Measurements from ENCODE around the gene CCDC83.

CCDC83 gene

DNA sequence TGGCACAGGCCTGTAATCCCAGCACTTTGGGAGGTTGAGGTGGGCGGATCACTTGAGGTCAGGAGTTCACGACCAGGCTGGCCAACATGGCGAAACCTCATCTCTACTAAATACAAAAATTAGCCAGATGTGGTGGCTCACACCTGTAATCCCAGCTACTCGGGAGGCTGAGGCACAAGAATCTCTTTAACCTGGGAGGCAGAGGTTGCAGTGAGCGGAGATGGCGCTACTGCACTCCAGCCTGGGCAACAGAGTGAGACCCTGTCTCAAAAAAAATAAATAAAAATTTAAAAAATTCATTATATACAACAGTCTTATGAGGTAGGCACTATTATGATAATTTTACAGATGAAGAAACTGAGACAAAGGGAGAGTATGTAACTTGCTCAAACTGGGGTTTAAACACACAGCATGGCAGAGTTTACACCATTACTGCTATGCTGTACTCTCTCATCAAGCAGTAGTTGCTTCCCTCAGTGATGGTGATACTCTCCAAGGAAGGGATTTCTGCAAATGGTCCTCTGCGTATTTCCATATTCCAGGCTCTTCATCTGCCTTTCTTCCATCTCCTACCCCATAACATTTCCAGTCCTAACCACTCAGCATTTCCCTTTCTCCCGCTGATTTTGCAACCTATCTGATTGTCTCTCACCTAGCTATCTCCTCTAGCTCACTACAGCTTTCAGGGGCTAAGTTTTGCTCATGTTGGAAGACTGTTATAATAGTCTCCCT is 95.3 kb downstream of the CCDC83 start:
- TF ChIP-seq, protein P1, sequence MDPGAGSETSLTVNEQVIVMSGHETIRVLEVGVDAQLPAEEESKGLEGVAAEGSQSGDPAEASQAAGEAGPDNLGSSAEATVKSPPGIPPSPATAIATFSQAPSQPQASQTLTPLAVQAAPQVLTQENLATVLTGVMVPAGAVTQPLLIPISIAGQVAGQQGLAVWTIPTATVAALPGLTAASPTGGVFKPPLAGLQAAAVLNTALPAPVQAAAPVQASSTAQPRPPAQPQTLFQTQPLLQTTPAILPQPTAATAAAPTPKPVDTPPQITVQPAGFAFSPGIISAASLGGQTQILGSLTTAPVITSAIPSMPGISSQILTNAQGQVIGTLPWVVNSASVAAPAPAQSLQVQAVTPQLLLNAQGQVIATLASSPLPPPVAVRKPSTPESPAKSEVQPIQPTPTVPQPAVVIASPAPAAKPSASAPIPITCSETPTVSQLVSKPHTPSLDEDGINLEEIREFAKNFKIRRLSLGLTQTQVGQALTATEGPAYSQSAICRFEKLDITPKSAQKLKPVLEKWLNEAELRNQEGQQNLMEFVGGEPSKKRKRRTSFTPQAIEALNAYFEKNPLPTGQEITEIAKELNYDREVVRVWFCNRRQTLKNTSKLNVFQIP (CRISPR knock-in tag; IDR thresholded peaks at IDR 0.05; ENCODE audit: borderline replicate concordance, low read depth): no peak
- TF ChIP-seq, protein P2, sequence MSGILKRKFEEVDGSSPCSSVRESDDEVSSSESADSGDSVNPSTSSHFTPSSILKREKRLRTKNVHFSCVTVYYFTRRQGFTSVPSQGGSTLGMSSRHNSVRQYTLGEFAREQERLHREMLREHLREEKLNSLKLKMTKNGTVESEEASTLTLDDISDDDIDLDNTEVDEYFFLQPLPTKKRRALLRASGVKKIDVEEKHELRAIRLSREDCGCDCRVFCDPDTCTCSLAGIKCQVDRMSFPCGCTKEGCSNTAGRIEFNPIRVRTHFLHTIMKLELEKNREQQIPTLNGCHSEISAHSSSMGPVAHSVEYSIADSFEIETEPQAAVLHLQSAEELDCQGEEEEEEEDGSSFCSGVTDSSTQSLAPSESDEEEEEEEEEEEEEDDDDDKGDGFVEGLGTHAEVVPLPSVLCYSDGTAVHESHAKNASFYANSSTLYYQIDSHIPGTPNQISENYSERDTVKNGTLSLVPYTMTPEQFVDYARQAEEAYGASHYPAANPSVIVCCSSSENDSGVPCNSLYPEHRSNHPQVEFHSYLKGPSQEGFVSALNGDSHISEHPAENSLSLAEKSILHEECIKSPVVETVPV (CRISPR knock-in tag; IDR thresholded peaks at IDR 0.05): no peak
- TF ChIP-seq ARNTL (CRISPR knock-in tag; IDR thresholded peaks at IDR 0.05; ENCODE audit: borderline replicate concordance, low read depth) (no peak), BACH2 (CRISPR knock-in tag; IDR thresholded peaks at IDR 0.05; ENCODE audit: borderline replicate concordance) (no peak), CSDC2 (CRISPR knock-in tag; IDR thresholded peaks at IDR 0.05) (no peak), PPARA (CRISPR knock-in tag; IDR thresholded peaks at IDR 0.05; ENCODE audit: borderline replicate concordance) (no peak), ZC3H10 (CRISPR knock-in tag; IDR thresholded peaks at IDR 0.05) (no peak), GLIS3 (CRISPR knock-in tag; IDR thresholded peaks at IDR 0.05) (no peak), OSR1 (CRISPR knock-in tag; IDR thresholded peaks at IDR 0.05) (no peak), RARB (CRISPR knock-in tag; IDR thresholded peaks at IDR 0.05) (no peak), ZFP3 (CRISPR knock-in tag; IDR thresholded peaks at IDR 0.05) (no peak), ZFP30 (CRISPR knock-in tag; IDR thresholded peaks at IDR 0.05) (no peak), SNAI2 (CRISPR knock-in tag; IDR thresholded peaks at IDR 0.05) (no peak), ZNF565 (CRISPR knock-in tag; conservative IDR thresholded peaks at IDR 0.05; ENCODE audit: low read depth) (no peak), ISL1 (CRISPR knock-in tag; IDR thresholded peaks at IDR 0.05) (no peak)
- TF ChIP-seq, protein P3, sequence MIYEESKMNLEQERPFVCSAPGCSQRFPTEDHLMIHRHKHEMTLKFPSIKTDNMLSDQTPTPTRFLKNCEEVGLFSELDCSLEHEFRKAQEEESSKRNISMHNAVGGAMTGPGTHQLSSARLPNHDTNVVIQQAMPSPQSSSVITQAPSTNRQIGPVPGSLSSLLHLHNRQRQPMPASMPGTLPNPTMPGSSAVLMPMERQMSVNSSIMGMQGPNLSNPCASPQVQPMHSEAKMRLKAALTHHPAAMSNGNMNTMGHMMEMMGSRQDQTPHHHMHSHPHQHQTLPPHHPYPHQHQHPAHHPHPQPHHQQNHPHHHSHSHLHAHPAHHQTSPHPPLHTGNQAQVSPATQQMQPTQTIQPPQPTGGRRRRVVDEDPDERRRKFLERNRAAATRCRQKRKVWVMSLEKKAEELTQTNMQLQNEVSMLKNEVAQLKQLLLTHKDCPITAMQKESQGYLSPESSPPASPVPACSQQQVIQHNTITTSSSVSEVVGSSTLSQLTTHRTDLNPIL (CRISPR knock-in tag; IDR thresholded peaks at IDR 0.05; ENCODE audit: low read depth): no peak
- TF ChIP-seq, protein P4, sequence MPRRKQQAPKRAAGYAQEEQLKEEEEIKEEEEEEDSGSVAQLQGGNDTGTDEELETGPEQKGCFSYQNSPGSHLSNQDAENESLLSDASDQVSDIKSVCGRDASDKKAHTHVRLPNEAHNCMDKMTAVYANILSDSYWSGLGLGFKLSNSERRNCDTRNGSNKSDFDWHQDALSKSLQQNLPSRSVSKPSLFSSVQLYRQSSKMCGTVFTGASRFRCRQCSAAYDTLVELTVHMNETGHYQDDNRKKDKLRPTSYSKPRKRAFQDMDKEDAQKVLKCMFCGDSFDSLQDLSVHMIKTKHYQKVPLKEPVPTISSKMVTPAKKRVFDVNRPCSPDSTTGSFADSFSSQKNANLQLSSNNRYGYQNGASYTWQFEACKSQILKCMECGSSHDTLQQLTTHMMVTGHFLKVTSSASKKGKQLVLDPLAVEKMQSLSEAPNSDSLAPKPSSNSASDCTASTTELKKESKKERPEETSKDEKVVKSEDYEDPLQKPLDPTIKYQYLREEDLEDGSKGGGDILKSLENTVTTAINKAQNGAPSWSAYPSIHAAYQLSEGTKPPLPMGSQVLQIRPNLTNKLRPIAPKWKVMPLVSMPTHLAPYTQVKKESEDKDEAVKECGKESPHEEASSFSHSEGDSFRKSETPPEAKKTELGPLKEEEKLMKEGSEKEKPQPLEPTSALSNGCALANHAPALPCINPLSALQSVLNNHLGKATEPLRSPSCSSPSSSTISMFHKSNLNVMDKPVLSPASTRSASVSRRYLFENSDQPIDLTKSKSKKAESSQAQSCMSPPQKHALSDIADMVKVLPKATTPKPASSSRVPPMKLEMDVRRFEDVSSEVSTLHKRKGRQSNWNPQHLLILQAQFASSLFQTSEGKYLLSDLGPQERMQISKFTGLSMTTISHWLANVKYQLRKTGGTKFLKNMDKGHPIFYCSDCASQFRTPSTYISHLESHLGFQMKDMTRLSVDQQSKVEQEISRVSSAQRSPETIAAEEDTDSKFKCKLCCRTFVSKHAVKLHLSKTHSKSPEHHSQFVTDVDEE (CRISPR knock-in tag; IDR thresholded peaks at IDR 0.05): no peak
- ATAC-seq: no peak; the same call in 2 of the 3 replicates

DNA sequence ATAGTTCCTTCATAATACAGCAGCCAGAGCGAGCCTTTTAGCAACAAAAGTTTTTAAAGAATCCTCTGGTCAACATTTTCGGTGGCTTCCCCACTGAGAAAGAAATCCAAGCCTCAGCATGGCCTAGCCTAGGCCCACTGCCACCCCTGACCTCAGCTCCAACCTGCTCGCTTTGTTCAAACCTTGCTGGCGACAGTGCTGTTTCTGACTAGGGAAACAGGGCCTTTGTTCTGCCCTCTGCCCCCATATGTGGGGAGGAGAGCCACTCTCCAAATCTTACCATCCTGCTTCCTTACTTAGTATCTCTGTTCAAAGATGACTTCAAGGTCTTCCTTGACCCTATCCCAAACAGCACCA is 95.8 kb downstream of the CCDC83 start:
- ATAC-seq: no peak; the same call in 2 of the 3 replicates
- no peak for TF ChIP-seq ZNF8 (CRISPR knock-in tag; IDR thresholded peaks at IDR 0.05)
- no peak for TF ChIP-seq ZC3H10 (CRISPR knock-in tag; IDR thresholded peaks at IDR 0.05)
- TF ChIP-seq ZNF565 (CRISPR knock-in tag; conservative IDR thresholded peaks at IDR 0.05; ENCODE audit: low read depth): no peak
- TF ChIP-seq, protein P2 (CRISPR knock-in tag; IDR thresholded peaks at IDR 0.05): no peak
- no peak for TF ChIP-seq ZNF70 (CRISPR knock-in tag; IDR thresholded peaks at IDR 0.05)
- TF ChIP-seq SNAI2 (CRISPR knock-in tag; IDR thresholded peaks at IDR 0.05): no peak
- TF ChIP-seq ZFP3 (CRISPR knock-in tag; IDR thresholded peaks at IDR 0.05): no peak
- no peak for TF ChIP-seq RARB (CRISPR knock-in tag; IDR thresholded peaks at IDR 0.05)
- TF ChIP-seq TOX (CRISPR knock-in tag; IDR thresholded peaks at IDR 0.05; ENCODE audit: borderline replicate concordance): no peak
- TF ChIP-seq, protein P4 (CRISPR knock-in tag; IDR thresholded peaks at IDR 0.05): no peak
- no peak for TF ChIP-seq OSR1 (CRISPR knock-in tag; IDR thresholded peaks at IDR 0.05)
- TF ChIP-seq GLIS3 (CRISPR knock-in tag; IDR thresholded peaks at IDR 0.05): no peak
- TF ChIP-seq, protein P5, sequence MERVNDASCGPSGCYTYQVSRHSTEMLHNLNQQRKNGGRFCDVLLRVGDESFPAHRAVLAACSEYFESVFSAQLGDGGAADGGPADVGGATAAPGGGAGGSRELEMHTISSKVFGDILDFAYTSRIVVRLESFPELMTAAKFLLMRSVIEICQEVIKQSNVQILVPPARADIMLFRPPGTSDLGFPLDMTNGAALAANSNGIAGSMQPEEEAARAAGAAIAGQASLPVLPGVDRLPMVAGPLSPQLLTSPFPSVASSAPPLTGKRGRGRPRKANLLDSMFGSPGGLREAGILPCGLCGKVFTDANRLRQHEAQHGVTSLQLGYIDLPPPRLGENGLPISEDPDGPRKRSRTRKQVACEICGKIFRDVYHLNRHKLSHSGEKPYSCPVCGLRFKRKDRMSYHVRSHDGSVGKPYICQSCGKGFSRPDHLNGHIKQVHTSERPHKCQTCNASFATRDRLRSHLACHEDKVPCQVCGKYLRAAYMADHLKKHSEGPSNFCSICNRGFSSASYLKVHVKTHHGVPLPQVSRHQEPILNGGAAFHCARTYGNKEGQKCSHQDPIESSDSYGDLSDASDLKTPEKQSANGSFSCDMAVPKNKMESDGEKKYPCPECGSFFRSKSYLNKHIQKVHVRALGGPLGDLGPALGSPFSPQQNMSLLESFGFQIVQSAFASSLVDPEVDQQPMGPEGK (CRISPR knock-in tag; IDR thresholded peaks at IDR 0.05; ENCODE audit: borderline replicate concordance): no peak
- TF ChIP-seq, protein P3 (CRISPR knock-in tag; IDR thresholded peaks at IDR 0.05; ENCODE audit: low read depth): no peak
- no peak for TF ChIP-seq ZFP30 (CRISPR knock-in tag; IDR thresholded peaks at IDR 0.05)
- TF ChIP-seq TCF4 (CRISPR knock-in tag; IDR thresholded peaks at IDR 0.05; ENCODE audit: borderline replicate concordance): no peak
- no peak for TF ChIP-seq ESRRG (CRISPR knock-in tag; IDR thresholded peaks at IDR 0.05)

Data from SK-N-SH treated with all-trans-retinoic acid at 6 μM for 48 hours (cell line).